Activated CD4-positive, alpha-beta T cell treated with anti-CD3 and anti-CD28 coated beads, Interleukin-2, amount 10 ng/mL, durations not matched to agents 24 days and 14 days (primary cell): ENCODE results near the gene PAK1. TPM values are rescaled to one million over a fixed set of nuclear protein-coding genes. Genes with fewer than 3 reads are reported as not detected.

ENCODE experiments used
- DNase-seq: peaks from one replicate; pipeline ENCODE4 v3.0.0; 2022
- H3K27ac Mint-ChIP-seq: one replicate; pipeline ENCODE4 v1.8.0; 2022; ENCODE audit warnings: mild to moderate bottlenecking, mixed read lengths
- H3K27me3 Mint-ChIP-seq: one replicate; pipeline ENCODE4 v1.8.0; 2022; ENCODE audit warnings: mixed read lengths
- H3K36me3 Mint-ChIP-seq: one replicate; pipeline ENCODE4 v1.8.0; 2022; ENCODE audit warnings: low read depth, mild to moderate bottlenecking, mixed read lengths
- H3K4me1 Mint-ChIP-seq: one replicate; pipeline ENCODE4 v1.8.0; 2021; ENCODE audit warnings: mixed read lengths
- H3K4me3 Mint-ChIP-seq: one replicate; pipeline ENCODE4 v1.8.0; 2022; ENCODE audit warnings: mild to moderate bottlenecking, moderate library complexity, mixed read lengths
- H3K9me3 Mint-ChIP-seq: one replicate; pipeline ENCODE4 v1.8.0; 2021; ENCODE audit warnings: mixed read lengths
- intact Hi-C: fragments of 100-400 bp; cut with micrococcal nuclease; formaldehyde crosslinking; loops from one replicate; pipeline ENCODE4 v1.15.1; 2023
- total RNA-seq: library from RNA; stranded (reverse); gene quantifications from 2 replicates; pipeline ENCODE4 v1.2.3, GENCODE V29; 2022

PAK1 gene
- total RNA-seq, 1 donor from 2014 or later, result 32.1 TPM

DNA sequence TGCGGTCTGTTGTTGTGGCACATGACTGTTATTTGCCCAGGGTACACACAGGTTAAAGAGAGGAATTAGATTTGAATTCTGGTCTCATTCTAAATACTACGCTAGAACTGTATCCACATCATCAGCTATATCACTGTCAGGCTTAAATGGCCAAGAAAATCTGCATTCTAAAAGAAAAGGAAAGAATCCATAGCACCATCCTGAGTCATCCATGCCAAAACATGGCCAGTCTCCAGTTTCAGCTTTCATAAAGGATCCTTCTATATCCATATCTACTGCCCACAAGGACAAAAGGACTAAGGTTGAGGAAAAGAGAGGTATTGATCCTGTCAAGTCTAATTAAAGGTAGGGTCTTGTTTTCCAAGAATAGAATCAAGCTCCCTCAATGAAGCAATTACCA, 98.8 kb downstream of the PAK1 start:
- H3K27me3 Mint-ChIP-seq, result no peaks in the 10 kb centered on the region
- H3K36me3 Mint-ChIP-seq, result peaks cover 29% of the 10 kb centered on the region
- no peak overlapping the region for H3K27ac Mint-ChIP-seq
- H3K4me3 Mint-ChIP-seq, result no peak overlapping the region
- intact Hi-C loops, result no loop called here
- no peaks in the 10 kb centered on the region for H3K9me3 Mint-ChIP-seq
- no peak for DNase-seq
- peaks cover 3% of the 10 kb centered on the region for H3K4me1 Mint-ChIP-seq

DNA sequence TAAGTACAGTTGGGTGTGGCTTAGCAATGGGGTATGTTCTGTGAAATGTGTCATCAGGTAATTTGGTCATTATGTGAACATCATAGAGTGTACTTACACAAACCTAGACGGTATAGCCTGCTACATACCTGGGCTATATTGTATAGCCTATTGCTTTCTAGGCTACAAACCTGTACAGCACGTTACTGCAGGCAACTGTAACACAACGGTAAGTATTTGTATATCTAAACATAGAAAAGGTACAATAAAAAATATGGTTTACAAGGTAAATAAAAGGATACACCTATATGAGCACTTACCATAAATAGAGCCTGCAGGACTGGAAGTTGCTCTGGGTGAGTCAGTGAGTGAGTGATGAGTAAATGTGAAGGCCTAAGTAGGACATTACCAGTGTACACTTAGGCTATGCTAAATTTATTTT, 99.3 kb downstream of the PAK1 start:
- no peaks in the 10 kb centered on the region for H3K27me3 Mint-ChIP-seq
- intact Hi-C loops, result no loop called here
- H3K4me1 Mint-ChIP-seq, result peaks cover 3% of the 10 kb centered on the region
- H3K4me3 Mint-ChIP-seq, result no peak overlapping the region
- H3K36me3 Mint-ChIP-seq, result peaks cover 28% of the 10 kb centered on the region
- no peak overlapping the region for H3K27ac Mint-ChIP-seq
- no peaks in the 10 kb centered on the region for H3K9me3 Mint-ChIP-seq
- DNase-seq, result no peak

DNA sequence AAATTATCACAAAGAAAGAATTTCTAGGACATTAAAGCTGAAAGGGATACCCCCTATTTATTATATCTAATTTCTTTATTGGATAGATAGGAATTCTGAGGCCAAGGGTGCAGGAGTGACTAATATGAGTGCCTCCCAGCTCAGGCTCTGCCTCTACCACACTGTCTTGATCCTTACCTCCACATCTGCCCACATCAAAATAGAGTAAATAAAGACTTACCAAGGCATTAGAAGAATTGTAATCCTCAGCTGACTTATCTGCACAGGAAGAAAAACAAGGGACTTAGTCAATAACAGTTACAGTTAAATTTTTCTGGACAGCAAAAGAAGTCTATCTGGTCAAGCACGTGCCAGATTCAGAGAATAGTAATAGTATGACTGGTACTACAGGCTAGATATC, 99.8 kb downstream of the PAK1 start:
- no peak overlapping the region for H3K4me3 Mint-ChIP-seq
- H3K36me3 Mint-ChIP-seq, result peaks cover 23% of the 10 kb centered on the region
- intact Hi-C loops, result no loop called here
- no peak overlapping the region for H3K27ac Mint-ChIP-seq
- no peak for DNase-seq
- H3K27me3 Mint-ChIP-seq, result no peaks in the 10 kb centered on the region
- no peaks in the 10 kb centered on the region for H3K9me3 Mint-ChIP-seq
- peaks cover 3% of the 10 kb centered on the region for H3K4me1 Mint-ChIP-seq

DNA sequence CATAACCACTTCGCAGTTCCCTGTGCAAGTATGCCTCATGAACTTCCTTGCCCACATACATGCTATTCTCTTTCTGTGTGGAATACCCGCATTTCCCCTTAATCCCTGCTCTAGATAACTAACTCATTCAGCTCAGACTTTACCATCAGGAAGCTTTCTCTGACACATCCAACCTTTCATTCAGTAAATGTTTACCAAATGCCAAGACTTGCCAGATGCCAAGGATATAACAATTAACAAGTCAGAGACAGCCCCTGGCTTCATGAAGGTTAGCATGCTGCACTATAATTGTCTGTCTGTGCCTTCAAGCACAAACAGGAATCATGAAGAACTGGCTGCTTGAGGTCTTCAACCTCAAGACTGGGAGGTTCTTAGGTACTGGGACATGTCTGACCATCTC, 101.2 kb downstream of the PAK1 start:
- H3K4me1 Mint-ChIP-seq, result peaks cover 3% of the 10 kb centered on the region
- peaks cover 21% of the 10 kb centered on the region for H3K36me3 Mint-ChIP-seq
- H3K27ac Mint-ChIP-seq, result no peak overlapping the region
- no peaks in the 10 kb centered on the region for H3K27me3 Mint-ChIP-seq
- no peak for DNase-seq
- no peaks in the 10 kb centered on the region for H3K9me3 Mint-ChIP-seq
- intact Hi-C loops, result no loop called here
- H3K4me3 Mint-ChIP-seq, result no peak overlapping the region

DNA sequence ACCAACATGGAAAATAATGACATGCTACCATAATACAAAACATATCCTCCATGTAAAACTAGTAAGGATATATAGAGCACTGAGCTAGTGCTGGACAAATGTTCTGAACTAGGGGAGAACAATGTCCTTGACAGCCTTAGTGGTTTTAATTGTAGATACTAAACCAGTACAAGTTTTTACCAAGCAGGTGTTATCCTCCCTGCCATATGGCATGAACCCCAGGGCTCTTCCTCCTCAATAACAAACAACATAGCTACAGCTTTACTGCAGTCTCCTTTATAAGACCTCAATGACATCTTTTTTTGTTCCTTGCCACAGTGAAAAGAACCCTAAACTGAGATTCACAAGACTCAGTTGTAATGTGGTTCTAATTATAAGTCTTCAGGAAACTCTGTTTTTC, 102.2 kb downstream of the PAK1 start:
- H3K9me3 Mint-ChIP-seq, result no peaks in the 10 kb centered on the region
- H3K27me3 Mint-ChIP-seq, result no peaks in the 10 kb centered on the region
- intact Hi-C loops, result no loop called here
- DNase-seq, result no peak
- peaks cover 22% of the 10 kb centered on the region for H3K36me3 Mint-ChIP-seq
- H3K4me1 Mint-ChIP-seq, result peaks cover 3% of the 10 kb centered on the region
- no peak overlapping the region for H3K27ac Mint-ChIP-seq
- H3K4me3 Mint-ChIP-seq, result no peak overlapping the region

DNA sequence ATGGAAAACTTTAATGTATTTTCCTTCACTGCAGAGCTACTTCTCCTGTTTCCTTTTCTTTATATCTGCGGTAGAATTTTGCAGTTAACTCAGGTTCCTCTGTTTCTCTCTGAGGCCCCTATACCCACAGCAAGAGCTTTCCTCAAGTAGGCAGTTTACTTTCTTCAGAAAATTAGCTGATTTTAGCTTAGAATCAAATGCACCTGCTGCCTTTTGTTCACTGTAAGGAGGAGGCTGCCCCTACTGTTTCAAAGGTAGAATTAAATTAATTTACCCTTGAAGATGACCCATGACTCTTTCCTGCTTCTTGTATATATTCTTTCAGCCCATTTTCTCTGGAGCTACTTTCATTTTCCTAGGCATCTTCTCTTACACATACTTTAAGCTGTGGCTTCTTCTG, 103.7 kb downstream of the PAK1 start:
- H3K27me3 Mint-ChIP-seq, result no peaks in the 10 kb centered on the region
- H3K9me3 Mint-ChIP-seq, result no peaks in the 10 kb centered on the region
- H3K4me1 Mint-ChIP-seq, result peaks cover 3% of the 10 kb centered on the region
- DNase-seq, result no peak
- peaks cover 24% of the 10 kb centered on the region for H3K36me3 Mint-ChIP-seq
- H3K27ac Mint-ChIP-seq, result no peak overlapping the region
- intact Hi-C loops, result no loop called here
- H3K4me3 Mint-ChIP-seq, result no peak overlapping the region

DNA sequence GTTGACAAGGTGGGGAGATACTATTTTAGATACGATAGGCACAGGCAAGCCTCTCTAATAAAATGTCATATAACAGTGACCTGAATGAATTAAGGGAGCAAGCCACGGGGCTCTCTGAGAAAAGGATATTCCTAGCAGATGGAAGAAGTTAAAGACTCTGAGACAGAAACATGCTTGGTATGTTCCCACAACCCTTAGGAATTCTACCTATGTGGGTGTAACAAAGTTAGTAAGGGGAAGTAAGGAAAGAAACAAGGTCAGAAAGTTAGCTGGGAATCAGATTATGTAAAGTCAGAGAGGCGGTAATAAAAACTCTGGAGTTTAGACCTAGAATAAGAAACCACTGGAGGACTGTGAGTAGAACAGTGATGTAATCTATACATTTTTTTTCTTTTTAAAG, 112.7 kb downstream of the PAK1 start:
- intact Hi-C loops, result no loop called here
- Mint-ChIP-seq H3K4me1 (no peaks in the 10 kb centered on the region), H3K9me3 (no peaks in the 10 kb centered on the region), H3K36me3 (peaks cover 32% of the 10 kb centered on the region), H3K27ac (no peak overlapping the region), H3K4me3 (no peak overlapping the region), H3K27me3 (no peaks in the 10 kb centered on the region)
- DNase-seq, result no peak

DNA sequence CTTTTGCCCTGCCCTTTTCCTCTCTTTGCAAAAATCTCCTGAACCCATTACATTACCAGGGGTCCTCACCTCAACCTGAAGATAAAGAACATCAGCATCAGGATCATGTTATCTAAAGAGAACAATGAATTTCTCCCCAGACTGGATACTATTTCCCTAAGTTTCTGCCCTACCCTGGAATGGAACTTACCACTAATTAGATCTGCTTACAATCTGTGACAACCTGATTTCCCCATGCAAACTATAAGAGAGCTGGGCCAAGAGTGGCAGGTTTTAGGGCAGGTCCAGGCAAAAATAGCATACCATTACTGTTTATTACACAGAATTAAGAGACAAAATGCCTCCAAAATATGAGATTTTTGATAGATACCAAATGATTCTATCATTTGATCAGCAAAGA, 114.4 kb downstream of the PAK1 start:
- Mint-ChIP-seq H3K36me3 (peaks cover 30% of the 10 kb centered on the region), H3K9me3 (no peaks in the 10 kb centered on the region), H3K27ac (no peak overlapping the region), H3K4me1 (no peaks in the 10 kb centered on the region), H3K27me3 (no peaks in the 10 kb centered on the region), H3K4me3 (no peak overlapping the region)
- intact Hi-C loops, result no loop called here
- no peak for DNase-seq

DNA sequence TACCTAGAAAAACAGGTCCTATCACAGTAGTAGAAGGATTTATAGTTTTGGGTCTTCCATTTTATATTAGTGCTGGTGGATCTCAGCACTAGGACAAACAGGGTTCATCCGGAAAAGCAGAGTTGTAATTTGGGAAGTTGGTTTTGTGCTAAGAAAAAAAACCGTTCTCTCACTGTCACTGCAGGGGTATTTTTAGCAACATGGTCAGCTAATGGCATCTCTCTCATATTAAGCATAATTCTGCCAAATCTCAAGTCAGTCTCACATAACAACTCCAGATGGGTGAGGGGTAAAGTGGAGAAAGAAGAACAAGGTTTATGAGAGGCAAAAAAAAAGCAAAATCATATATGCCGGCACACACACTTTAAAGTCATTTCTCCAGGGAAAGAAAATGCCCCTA, 120.8 kb downstream of the PAK1 start:
- intact Hi-C loops, result no loop called here
- Mint-ChIP-seq H3K27me3 (no peaks in the 10 kb centered on the region), H3K9me3 (no peaks in the 10 kb centered on the region), H3K4me3 (no peak overlapping the region), H3K36me3 (peaks cover 16% of the 10 kb centered on the region), H3K27ac (no peak overlapping the region), H3K4me1 (no peaks in the 10 kb centered on the region)
- DNase-seq, result no peak

DNA sequence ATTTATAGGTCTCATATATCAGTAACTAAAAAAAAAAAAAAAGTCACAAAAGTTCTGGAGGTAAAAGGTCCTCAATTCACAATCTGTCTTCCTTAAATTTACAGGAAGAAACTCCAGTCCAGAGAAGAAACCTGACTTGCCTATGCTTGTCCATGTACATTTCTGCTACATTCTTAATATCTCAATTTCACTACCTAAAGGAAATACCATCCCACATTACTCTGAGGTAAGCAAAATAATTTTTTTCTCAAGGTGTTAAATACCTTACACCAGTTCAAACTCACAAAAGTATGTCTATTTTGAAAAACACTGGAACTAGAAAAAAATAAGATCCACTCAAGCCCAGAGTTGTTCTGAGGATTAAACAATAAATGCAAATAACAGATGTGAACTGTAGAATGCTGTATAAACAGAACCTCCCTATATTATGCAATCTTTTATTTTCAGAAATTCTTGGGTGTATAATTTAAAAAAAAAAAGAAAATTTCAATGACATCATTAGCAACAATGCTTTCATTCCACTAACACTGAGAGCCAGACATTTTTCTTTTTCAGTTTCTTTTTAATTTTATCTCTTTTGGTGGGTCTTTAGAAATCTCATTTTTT, 122.5 kb downstream of the PAK1 start:
- Mint-ChIP-seq H3K4me1 (no peaks in the 10 kb centered on the region), H3K4me3 (no peak overlapping the region), H3K36me3 (peaks cover 9% of the 10 kb centered on the region), H3K27me3 (no peaks in the 10 kb centered on the region), H3K27ac (no peak overlapping the region), H3K9me3 (no peaks in the 10 kb centered on the region)
- intact Hi-C loops, result no loop called here
- DNase-seq, result no peak

DNA sequence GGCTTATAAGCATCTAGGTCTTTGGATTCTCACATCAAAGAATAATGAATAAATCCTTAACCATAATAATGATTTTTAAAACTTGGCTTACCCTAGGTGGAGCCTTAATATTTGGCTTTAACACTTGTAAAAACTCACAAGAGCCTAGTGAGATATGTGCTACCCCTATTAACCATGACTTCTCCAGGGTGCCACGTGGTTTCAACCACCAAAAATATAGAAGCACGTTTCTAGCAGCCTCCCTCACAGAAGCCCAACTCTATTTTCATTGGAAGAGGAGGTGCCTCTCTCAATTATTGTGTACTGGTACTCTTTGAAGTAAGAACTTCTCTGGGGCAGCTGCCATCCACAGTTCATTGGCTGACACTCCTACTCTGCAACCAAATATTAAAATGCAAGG, 125.9 kb downstream of the PAK1 start:
- Mint-ChIP-seq H3K36me3 (peaks cover 15% of the 10 kb centered on the region), H3K4me3 (no peak overlapping the region), H3K9me3 (no peaks in the 10 kb centered on the region), H3K27ac (no peak overlapping the region), H3K27me3 (no peaks in the 10 kb centered on the region), H3K4me1 (no peaks in the 10 kb centered on the region)
- intact Hi-C loops, result no loop called here
- no peak for DNase-seq

DNA sequence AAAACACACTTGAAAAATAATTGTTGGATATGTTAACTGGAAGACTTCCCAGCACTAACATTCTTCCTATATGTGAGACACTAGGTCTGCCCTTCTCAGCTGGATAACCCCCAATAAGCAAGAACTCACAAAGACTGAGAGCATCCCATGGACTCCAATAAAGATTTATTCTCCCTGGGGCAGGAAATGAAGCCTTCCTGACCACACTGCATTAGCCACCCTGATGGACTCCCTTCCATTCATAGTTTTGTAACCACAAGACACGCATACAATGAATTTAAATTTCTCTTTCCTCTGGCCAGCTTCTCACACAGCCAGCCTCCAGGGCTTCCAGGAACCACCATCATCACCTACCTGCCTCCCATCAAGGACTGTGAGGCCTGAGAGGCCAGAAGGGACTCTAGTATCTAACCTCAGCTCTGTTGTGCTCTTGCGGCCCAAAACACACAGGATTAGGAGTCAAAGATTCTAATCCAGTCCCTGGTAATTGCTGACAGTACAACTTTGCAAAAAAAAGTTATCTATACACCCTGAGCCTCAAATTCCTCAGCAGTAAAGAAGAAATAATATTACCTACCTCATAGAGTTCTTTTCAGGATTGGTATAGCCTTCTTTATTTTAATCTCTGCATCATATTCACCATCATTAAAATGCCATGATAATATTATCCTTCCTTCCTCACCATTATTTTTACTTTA, 126.8 kb downstream of the PAK1 start:
- DNase-seq, result no peak
- intact Hi-C loops, result no loop called here
- Mint-ChIP-seq H3K36me3 (peaks cover 21% of the 10 kb centered on the region), H3K4me1 (no peaks in the 10 kb centered on the region), H3K4me3 (no peak overlapping the region), H3K27me3 (no peaks in the 10 kb centered on the region), H3K27ac (no peak overlapping the region), H3K9me3 (no peaks in the 10 kb centered on the region)

DNA sequence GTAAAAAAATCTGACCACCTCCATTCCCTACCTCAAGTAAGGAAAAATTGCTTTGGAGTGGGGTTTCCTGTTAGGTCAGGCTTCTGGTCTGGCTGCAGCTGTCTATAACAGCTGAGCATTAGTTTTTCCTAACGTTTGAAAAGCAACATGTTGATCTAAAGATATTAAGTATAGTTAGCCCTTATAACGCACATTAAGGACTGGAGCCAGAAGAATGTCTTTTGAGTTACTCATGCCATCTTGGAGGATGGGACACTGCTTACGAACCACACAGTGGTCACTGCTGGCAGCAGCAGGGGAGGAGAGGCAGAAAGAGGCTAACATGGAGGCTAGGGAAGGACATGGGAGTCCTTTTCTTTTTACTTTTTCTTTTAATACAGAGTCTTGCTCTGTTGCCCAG, 128.3 kb downstream of the PAK1 start:
- Mint-ChIP-seq H3K9me3 (no peaks in the 10 kb centered on the region), H3K27me3 (no peaks in the 10 kb centered on the region), H3K36me3 (peaks cover 32% of the 10 kb centered on the region), H3K4me1 (no peaks in the 10 kb centered on the region), H3K4me3 (no peak overlapping the region), H3K27ac (no peak overlapping the region)
- intact Hi-C loops, result no loop called here
- DNase-seq, result no peak

DNA sequence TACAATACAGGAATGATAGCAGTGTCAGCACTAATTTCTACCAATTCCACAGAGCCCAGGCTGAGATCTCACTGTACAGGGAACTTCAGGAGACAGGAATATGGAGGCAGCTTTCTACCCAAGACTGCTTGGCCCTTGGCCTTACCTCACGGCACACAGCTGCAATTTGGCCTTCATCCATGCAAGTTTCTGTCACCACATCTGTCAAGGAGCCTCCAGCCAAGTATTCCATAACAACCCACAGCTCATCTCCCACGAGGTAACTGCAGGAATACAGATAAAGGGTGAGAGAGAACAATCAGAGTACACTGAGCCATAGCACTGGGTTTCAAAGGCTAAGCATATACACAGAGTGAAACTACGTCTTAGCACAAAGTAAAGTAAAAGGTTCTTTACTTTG, 133.4 kb downstream of the PAK1 start:
- Mint-ChIP-seq H3K4me3 (no peak overlapping the region), H3K9me3 (no peaks in the 10 kb centered on the region), H3K4me1 (no peaks in the 10 kb centered on the region), H3K27me3 (no peaks in the 10 kb centered on the region), H3K36me3 (peaks cover 39% of the 10 kb centered on the region), H3K27ac (no peak overlapping the region)
- intact Hi-C loops, result no loop called here
- DNase-seq, result no peak

DNA sequence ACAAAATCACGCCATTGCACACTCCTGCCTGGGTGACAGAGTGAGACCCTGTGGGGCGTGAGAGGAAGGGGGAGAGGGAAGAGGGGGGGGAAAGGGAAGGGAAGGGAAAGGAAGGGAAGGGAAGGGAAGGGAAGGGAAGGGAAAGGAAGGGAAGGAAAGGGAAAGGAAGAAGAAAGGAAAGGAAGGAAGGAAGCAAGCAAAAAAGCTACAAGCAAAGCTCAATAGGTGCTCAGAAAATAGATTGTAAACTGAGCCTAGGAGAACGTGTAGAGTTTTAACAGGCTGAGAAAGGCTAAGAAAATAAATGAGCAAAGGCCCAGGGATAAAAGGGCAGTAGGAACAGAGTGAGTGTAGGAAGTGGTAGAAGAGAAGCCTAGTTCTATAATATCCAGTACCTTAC, 141.6 kb downstream of the PAK1 start:
- no peaks in the 10 kb centered on the region for H3K4me1 Mint-ChIP-seq
- peaks cover 48% of the 10 kb centered on the region for H3K36me3 Mint-ChIP-seq
- H3K27me3 Mint-ChIP-seq, result no peaks in the 10 kb centered on the region
- no peak overlapping the region for H3K4me3 Mint-ChIP-seq
- no peak overlapping the region for H3K27ac Mint-ChIP-seq
- H3K9me3 Mint-ChIP-seq, result peaks cover 4% of the 10 kb centered on the region
- no peak for DNase-seq
- intact Hi-C loops, result no loop called here
